Measurements from ENCODE around the gene LRRC43. TPM values are rescaled to one million over a fixed set of nuclear protein-coding genes. Genes with fewer than 3 reads are reported as not detected.

LRRC43 gene
- total RNA-seq, 1 donor from 2014 or later: 0.43 TPM

Other genes with a start within 250 kb of the LRRC43 start
- 18.2 TPM for gene BCL7A, start 161.2 kb upstream of the LRRC43 start, total RNA-seq
- 24.7 TPM for gene MLXIP, start 104.4 kb upstream of the LRRC43 start, total RNA-seq
- not detected for gene IL31, start 8.9 kb upstream of the LRRC43 start, total RNA-seq
- gene B3GNT4, start 20.6 kb downstream of the LRRC43 start, total RNA-seq: not detected
- 30.9 TPM for gene DIABLO, start 42.9 kb downstream of the LRRC43 start, total RNA-seq
- gene VPS33A, start 83.4 kb downstream of the LRRC43 start, total RNA-seq: 9.2 TPM
- gene CLIP1, start 239.5 kb downstream of the LRRC43 start, total RNA-seq: 107 TPM

Measured in cardiac septum (tissue), 1 donor.